Stomach smooth muscle (tissue), 2 donors: ENCODE data around the gene PCDHA11.
A peak's percentile ranks its signal among the peaks of the same experiment; 100 is the strongest.
"Not testable (repeated sequence)": the region's sequence is repeated elsewhere in the genome, so short reads cannot be mapped to it uniquely, and the experiment has no call there.

Source experiments
- H3K27ac ChIP-seq: one replicate; pipeline ENCODE4 v1.7.0; 2013; ENCODE audit warnings: mild to moderate bottlenecking, low read length, inconsistent platforms
- H3K27me3 ChIP-seq, 2 donors: one replicate each; pipeline ENCODE4 v1.7.0; 2013; ENCODE audit warnings: low read length in 2 of 2; ENCODE audit not compliant: insufficient read depth in 2 of 2, control insufficient read depth in 1 of 2
- H3K36me3 ChIP-seq, 2 donors: one replicate each; pipeline ENCODE4 v1.7.0; 2013; ENCODE audit warnings: low read length in 2 of 2; ENCODE audit not compliant: control insufficient read depth in 2 of 2, insufficient read depth in 2 of 2
- H3K4me1 ChIP-seq: one replicate; pipeline ENCODE4 v1.7.0; 2013; ENCODE audit warnings: low read length; ENCODE audit not compliant: control insufficient read depth, insufficient read depth
- H3K4me3 ChIP-seq, 2 donors: one replicate each; pipeline ENCODE4 v1.7.0; 2013; ENCODE audit warnings: low read length in 2 of 2
- H3K9ac ChIP-seq, 2 donors: one replicate each; pipeline ENCODE4 v1.7.0; 2013; ENCODE audit warnings: low read length in 2 of 2, mild to moderate bottlenecking in 1 of 2
- H3K9me3 ChIP-seq, 2 donors: one replicate each; pipeline ENCODE4 v1.7.0; 2013; ENCODE audit warnings: low read length in 2 of 2; ENCODE audit not compliant: control insufficient read depth in 2 of 2
- donor health status: healthy.
- donor health status: Pancreatic carcinoma.

PCDHA11 gene

DNA sequence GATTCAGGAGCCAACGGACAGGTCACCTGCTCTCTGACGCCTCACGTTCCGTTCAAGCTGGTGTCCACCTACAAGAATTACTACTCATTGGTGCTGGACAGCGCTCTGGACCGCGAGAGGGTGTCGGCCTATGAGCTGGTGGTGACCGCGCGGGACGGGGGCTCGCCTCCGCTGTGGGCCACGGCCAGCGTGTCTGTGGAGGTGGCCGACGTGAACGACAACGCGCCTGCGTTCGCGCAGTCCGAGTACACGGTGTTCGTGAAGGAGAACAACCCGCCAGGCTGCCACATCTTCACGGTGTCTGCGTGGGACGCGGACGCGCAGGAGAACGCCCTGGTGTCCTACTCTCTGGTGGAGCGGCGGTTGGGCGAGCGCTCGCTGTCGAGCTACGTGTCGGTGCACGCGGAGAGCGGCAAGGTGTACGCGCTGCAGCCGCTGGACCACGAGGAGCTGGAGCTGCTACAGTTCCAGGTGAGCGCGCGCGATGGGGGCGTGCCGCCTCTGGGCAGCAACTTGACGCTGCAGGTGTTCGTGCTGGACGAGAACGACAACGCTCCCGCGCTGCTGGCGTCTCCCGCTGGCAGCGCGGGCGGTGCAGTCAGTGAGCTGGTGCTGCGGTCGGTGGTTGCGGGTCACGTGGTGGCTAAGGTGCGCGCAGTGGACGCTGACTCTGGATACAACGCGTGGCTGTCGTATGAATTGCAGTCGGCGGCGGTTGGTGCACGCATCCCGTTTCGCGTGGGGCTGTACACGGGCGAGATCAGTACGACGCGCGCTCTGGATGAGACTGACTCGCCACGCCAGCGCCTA is 11.4 kb upstream of the PCDHA11 start:
- Histone ChIP-seq H3K27ac (no peak overlapping the region), H3K36me3 (no peaks in the 10 kb centered on the region), H3K27me3 (peaks cover 7 to 15% of the 10 kb centered on the region in 2 donors), H3K9me3 (peaks cover 11 to 36% of the 10 kb centered on the region in 2 donors), H3K4me1 (no peaks in the 10 kb centered on the region), H3K9ac (no peak overlapping the region), H3K4me3 (no peak overlapping the region)

GRCh38 chr5:140857987-140858240 is 10.8 kb upstream of the PCDHA11 start:
- H3K9ac ChIP-seq: no peak overlapping the region
- H3K27me3 ChIP-seq: peaks cover 7 to 16% of the 10 kb centered on the region in 2 donors
- no peak overlapping the region for H3K27ac ChIP-seq
- H3K4me3 ChIP-seq: no peak overlapping the region
- H3K36me3 ChIP-seq: no peaks in the 10 kb centered on the region
- peaks cover 11 to 41% of the 10 kb centered on the region in 2 donors for H3K9me3 ChIP-seq
- H3K4me1 ChIP-seq: no peaks in the 10 kb centered on the region

DNA sequence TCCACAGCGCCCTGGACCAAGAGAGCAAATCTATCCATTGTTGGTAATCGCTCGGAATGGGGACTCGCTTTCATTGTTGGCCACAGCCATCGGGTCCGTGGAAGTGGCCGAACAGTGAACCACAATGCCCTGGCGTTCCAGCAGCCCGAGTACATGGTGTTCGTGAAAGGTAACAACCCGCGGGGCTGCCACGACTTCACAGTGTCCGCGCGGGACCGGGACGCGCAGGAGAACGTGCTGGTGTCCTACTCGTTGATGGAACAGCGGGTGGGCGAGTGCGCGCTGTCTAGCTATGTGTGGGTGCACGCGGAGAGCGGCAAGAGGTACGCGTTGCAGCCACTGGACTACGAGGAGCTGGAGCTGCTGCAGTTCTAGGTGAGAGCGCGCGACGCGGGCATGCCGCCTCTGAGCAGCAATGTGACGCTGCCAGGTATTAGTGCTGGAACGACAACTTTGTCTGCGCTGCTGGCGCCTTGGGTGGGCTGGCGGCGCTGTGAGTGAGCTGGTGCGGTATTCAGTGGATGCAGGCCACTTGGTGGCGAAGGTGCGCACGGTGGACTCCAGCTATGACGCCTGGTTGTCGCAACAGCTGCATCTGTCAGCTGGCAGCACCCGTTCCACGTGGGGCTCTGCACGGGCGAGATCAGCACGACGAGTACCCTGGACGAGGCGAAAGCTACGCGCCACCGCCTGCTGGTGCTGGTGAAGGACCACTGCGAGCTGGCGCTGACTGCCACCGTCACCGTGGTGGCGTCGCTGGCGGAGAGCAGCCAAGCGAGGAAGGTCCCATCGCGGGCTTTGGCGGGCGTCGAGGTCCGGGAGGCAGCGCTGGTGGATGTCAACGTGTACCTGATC is 6.1 kb upstream of the PCDHA11 start:
- H3K27me3 ChIP-seq: peaks cover 5 to 6% of the 10 kb centered on the region in 2 donors
- no peak overlapping the region for H3K9ac ChIP-seq

DNA sequence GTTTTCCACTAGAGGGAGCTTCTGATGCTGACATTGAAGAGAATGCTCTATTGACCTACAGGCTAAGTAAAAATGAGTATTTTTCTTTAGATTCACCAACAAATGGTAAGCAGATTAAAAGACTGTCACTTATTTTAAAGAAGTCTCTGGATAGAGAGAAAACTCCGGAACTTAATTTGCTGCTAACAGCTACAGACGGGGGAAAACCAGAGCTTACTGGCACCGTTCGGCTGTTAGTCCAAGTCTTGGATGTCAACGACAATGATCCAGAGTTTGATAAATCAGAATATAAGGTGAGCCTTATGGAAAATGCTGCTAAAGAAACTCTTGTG is 764 bp downstream of the PCDHA11 start:
- Histone ChIP-seq H3K36me3 (no peaks in the 10 kb centered on the region), H3K27ac (no peak overlapping the region), H3K4me1 (no peaks in the 10 kb centered on the region), H3K9ac (no peak overlapping the region), H3K9me3 (peaks cover 8 to 21% of the 10 kb centered on the region in 2 donors), H3K4me3 (no peak overlapping the region), H3K27me3 (peaks cover 4 to 24% of the 10 kb centered on the region in 2 donors)

More for the DNA sequence above, 6.1 kb upstream of the PCDHA11 start:
- H3K4me1 ChIP-seq: no peaks in the 10 kb centered on the region
- H3K9me3 ChIP-seq: peaks cover 9 to 30% of the 10 kb centered on the region in 2 donors
- no peak overlapping the region for H3K4me3 ChIP-seq
- H3K36me3 ChIP-seq: no peaks in the 10 kb centered on the region
- no peak overlapping the region for H3K27ac ChIP-seq

DNA sequence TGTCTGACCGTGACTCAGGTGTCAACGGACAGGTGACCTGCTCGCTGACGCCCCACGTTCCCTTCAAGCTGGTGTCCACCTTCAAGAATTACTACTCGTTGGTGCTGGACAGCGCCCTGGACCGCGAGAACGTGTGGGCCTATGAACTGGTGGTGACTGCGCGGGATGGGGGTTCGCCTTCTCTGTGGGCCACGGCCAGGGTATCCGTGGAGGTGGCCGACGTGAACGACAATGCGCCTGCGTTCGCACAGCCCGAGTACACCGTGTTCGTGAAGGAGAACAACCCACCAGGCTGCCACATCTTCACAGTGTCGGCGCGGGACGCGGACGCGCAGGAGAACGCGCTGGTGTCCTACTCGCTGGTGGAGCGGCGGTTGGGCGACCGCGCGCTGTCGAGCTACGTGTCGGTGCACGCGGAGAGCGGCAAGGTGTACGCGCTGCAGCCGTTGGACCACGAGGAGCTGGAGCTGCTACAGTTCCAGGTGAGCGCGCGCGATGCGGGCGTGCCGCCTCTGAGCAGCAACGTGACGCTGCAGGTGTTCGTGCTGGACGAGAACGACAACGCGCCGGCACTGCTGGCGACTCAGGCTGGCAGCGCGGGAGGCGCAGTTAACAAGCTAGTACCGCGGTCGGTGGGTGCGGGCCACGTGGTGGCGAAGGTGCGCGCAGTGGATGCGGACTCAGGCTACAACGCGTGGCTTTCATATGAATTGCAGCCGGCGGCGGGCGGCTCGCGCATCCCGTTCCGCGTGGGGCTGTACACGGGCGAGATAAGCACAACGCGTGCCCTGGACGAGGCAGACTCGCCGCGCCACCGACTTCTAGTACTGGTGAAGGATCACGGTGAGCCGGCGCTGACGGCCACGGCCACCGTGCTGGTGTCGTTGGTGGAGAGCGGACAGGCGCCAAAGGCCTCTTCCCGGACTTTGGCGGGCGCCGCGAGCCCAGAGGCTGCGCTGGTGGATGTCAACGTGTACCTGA is 1.8 kb downstream of the PCDHA11 start:
- Histone ChIP-seq H3K4me3 (no peak overlapping the region), H3K4me1 (no peaks in the 10 kb centered on the region), H3K27me3 (peaks cover 4 to 27% of the 10 kb centered on the region in 2 donors), H3K9ac (no peak overlapping the region), H3K36me3 (no peaks in the 10 kb centered on the region), H3K9me3 (peaks cover 12 to 21% of the 10 kb centered on the region in 2 donors), H3K27ac (no peak overlapping the region)

DNA sequence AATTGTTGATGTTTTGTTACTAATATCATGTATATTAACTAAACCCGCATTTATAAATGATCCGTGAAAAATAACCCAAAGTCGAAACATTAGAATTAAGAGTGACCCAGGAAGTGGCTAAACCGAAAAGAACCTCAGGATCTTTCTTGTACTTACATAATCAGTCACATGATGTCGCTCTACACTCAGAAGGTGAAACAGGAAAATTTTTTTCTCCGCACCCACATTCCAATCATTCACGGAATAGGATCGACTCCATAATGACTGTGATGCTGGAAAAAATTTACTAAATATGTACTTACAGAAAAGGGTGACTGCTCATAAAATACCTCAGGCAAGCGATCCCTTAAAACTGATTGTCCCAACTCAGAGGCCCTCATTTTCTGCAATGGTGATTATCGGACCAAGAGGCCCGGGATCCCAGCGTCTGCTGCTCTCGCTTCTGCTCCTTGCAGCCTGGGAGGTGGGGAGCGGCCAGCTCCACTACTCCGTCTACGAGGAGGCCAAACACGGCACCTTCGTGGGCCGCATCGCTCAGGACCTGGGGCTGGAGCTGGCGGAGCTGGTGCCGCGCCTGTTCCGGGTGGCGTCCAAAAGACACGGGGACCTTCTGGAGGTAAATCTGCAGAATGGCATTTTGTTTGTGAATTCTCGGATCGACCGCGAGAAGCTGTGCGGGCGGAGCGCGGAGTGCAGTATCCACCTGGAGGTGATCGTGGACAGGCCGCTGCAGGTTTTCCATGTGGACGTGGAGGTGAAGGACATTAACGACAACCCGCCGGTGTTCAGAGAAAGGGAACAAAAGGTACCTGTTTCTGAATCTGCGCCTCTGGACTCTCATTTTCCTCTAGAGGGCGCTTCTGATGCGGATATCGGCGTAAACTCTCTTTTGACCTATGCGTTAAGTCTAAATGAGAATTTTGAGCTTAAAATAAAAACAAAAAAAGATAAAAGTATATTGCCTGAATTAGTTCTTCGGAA is 6.6 kb downstream of the PCDHA11 start, which contains the start of gene PCDHA12:
Gene PCDHA12 (plus strand): TSS at position 224 of the 981 bp plus-strand sequence. CDS start 165 bp downstream, at position 389.
- H3K4me1 ChIP-seq: no peaks in the 10 kb centered on the region
- H3K9ac ChIP-seq: no peak within 1 kb of the TSS
- H3K4me3 ChIP-seq: no peak within 1 kb of the TSS
- H3K27ac ChIP-seq: no peak within 1 kb of the TSS
- peaks cover 7 to 17% of the 10 kb centered on the region in 2 donors for H3K27me3 ChIP-seq
- peaks cover 13 to 16% of the 10 kb centered on the region in 2 donors for H3K9me3 ChIP-seq
- H3K36me3 ChIP-seq: no peaks in the 10 kb centered on the region

- H3K27ac ChIP-seq, H3K4me3 ChIP-seq, H3K36me3 ChIP-seq, H3K4me1 ChIP-seq, H3K9ac ChIP-seq: not testable (repeated sequence)
- Histone ChIP-seq H3K27me3 (peaks cover 3 to 10% of the 10 kb centered on the region in 2 donors), H3K9me3 (peaks cover 11 to 12% of the 10 kb centered on the region in 2 donors)
Observed at GRCh38 chr5:140876541-140877261, 7.9 kb downstream of the PCDHA11 start.

DNA sequence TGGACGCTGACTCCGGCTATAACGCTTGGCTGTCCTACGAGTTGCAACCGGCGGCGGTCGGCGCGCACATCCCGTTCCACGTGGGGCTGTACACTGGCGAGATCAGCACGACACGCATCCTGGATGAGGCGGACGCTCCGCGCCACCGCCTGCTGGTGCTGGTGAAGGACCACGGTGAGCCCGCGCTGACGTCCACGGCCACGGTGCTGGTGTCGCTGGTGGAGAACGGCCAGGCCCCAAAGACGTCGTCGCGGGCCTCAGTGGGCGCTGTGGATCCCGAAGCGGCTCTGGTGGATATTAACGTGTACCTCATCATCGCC is 8.5 kb downstream of the PCDHA11 start:
- no peak overlapping the region for H3K4me3 ChIP-seq
- peaks cover 9 to 13% of the 10 kb centered on the region in 2 donors for H3K9me3 ChIP-seq

GRCh38 chr5:140881889-140882590 is 13.3 kb downstream of the PCDHA11 start, which contains the start of gene PCDHA13:
TSS of gene PCDHA13 (plus strand) at chr5:140882124. CDS start at chr5:140882269, 145 bp downstream.
- Histone ChIP-seq H3K27me3 (peaks cover 10 to 21% of the 10 kb centered on the region in 2 donors), H3K4me1 (no peaks in the 10 kb centered on the region), H3K9me3 (peaks cover 14 to 15% of the 10 kb centered on the region in 2 donors), H3K36me3 (no peaks in the 10 kb centered on the region), H3K27ac (no peak within 1 kb of the TSS), H3K4me3 (peak within 1 kb of the TSS; percentile 17 to 49), H3K9ac (no peak within 1 kb of the TSS)

More for the DNA sequence above, 8.5 kb downstream of the PCDHA11 start:
- no peak overlapping the region for H3K9ac ChIP-seq
- H3K36me3 ChIP-seq: no peaks in the 10 kb centered on the region
- H3K27me3 ChIP-seq: peaks cover 5 to 14% of the 10 kb centered on the region in 2 donors
- no peaks in the 10 kb centered on the region for H3K4me1 ChIP-seq
- H3K27ac ChIP-seq: no peak overlapping the region
